ENCODE results near the gene WWOX.

WWOX gene

DNA sequence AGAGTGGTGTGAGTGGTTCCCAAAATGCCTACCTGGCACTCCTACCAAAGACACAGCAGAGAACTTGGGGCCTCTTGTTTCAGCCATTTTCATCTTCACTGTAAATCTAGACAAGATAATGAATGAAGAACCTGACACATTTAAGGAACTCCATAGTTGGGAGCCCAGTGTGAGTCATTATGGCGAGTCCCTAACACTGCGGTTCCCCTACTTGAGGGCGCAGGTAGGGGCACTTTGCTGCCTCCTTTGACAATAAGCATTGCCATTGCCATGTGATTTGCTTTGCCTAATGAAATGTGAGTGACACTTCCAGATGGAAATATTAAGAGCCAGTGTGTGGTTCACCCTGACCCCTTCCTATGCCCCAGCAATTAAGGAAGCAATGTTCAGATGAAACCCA is 983.5 kb downstream of the WWOX start:
- TF ChIP-seq, protein P1, sequence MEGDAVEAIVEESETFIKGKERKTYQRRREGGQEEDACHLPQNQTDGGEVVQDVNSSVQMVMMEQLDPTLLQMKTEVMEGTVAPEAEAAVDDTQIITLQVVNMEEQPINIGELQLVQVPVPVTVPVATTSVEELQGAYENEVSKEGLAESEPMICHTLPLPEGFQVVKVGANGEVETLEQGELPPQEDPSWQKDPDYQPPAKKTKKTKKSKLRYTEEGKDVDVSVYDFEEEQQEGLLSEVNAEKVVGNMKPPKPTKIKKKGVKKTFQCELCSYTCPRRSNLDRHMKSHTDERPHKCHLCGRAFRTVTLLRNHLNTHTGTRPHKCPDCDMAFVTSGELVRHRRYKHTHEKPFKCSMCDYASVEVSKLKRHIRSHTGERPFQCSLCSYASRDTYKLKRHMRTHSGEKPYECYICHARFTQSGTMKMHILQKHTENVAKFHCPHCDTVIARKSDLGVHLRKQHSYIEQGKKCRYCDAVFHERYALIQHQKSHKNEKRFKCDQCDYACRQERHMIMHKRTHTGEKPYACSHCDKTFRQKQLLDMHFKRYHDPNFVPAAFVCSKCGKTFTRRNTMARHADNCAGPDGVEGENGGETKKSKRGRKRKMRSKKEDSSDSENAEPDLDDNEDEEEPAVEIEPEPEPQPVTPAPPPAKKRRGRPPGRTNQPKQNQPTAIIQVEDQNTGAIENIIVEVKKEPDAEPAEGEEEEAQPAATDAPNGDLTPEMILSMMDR (IDR thresholded peaks at IDR 0.05; ENCODE audit: insufficient read depth, missing control alignments): no peak
- no peak for FAIRE-seq
- no peak for DNase-seq (ENCODE audit: insufficient read length, low spot score)

DNA sequence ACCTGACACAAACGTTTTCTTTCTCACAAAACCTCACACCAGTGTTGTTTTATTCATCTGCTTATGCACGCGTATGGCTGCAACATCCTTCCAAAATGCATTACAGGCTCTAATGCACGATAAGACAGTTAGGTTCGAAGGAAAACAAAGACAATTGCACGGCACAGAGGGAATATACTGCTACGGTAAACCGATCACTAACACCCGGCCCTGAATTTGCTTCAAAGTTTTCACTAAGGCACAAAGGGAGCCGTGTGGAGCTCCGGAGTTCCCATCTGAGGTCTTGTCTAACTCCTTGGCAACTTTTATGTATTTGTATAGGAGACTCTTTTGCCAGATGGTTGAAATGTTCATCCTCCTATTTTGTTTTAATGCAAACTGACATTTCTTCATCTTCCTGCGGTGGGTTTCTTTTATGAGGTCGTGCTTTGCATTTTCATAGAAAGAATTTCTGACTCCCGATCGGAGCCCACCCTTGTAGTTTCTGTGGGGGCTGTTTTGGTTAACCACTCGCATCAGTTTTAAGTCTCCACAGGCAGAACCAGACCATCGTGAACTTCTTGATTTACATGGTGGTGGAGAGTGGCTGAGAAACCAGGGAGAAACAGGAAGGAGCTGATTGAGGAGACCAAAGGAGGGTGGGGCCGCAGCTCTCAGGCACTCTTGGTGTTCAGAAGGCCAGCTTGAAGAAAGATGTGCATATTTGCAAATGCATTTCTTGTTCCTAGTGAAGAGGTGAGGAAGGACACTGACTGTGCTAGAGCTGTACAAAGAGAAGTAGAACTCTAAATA is 984.2 kb downstream of the WWOX start:
- no peak for FAIRE-seq
- DNase-seq (ENCODE audit: insufficient read length, low spot score): no peak
- TF ChIP-seq, protein P1 (IDR thresholded peaks at IDR 0.05; ENCODE audit: insufficient read depth, missing control alignments): no peak

DNA sequence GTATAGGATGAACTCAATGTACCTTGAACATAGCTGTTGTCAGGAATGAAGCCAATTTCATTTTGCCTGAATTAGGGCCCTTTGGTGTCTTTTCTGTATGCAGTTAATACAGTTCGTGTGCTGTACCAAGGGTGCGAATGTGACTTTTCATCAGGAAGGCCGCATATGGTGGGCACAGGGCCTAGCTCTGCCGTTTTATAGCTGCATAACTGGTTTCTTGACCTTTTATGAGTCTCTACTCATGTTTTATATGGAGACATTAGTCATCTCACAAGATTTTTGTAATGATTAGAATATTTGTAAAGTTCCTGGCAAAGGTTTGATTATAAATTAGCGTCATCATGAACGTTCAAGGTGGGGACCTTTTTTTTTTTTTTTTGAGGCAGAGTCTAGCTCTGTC is 989.5 kb downstream of the WWOX start:
- TF ChIP-seq, protein P1 (IDR thresholded peaks at IDR 0.05; ENCODE audit: insufficient read depth, missing control alignments): no peak
- no peak for DNase-seq (ENCODE audit: insufficient read length, low spot score)
- FAIRE-seq: no peak

DNA sequence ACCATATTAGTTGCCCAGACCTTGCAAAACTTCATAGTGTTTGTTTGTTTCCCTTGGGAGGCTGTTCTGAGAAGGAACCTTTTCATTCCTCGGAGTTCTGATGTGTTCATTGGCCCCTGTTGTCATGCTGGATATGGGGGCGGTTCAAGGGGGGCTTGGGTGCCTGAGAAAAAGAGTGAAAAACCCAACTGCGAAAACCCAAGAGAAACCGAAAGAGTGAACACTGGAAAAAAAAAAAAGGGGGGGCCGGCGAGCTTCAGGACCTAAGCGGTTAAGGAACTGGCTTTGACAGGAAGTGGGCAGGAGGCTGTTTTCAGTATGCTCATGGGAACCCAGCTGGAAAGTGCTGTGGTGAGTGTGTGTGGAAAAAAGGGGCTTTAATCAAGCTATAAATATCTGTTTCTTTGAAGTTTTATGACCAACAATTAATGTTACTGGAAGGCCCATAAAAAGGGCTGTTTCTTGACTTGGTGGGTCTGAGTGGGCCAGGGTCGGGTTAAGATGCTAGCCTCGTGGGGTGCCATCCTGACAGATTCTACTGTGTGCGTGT is 990.4 kb downstream of the WWOX start:
- no peak for FAIRE-seq
- no peak for DNase-seq (ENCODE audit: insufficient read length, low spot score)
- TF ChIP-seq, protein P1 (IDR thresholded peaks at IDR 0.05; ENCODE audit: insufficient read depth, missing control alignments): no peak

DNA sequence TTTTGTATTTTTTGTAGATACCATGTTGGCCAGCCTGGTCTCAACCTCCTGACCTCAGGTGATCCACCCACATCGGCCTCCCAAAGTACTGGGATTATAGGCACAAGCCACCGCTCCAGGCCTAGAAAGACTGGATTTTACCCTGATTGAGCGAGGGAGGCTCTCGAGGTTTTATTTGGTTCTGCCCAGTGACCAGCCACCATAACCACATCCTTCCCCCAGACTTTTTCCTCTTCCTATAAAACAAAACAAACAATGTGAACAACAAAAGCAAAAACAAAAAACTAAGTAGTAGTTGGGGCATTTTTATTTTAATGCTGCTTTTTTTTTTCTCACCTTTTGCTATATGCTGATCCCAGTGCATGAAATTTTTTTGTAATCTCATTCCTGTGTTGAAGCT is 991.5 kb downstream of the WWOX start:
- DNase-seq (ENCODE audit: insufficient read length, low spot score): no peak
- TF ChIP-seq, protein P1 (IDR thresholded peaks at IDR 0.05; ENCODE audit: insufficient read depth, missing control alignments): no peak
- no peak for FAIRE-seq

DNA sequence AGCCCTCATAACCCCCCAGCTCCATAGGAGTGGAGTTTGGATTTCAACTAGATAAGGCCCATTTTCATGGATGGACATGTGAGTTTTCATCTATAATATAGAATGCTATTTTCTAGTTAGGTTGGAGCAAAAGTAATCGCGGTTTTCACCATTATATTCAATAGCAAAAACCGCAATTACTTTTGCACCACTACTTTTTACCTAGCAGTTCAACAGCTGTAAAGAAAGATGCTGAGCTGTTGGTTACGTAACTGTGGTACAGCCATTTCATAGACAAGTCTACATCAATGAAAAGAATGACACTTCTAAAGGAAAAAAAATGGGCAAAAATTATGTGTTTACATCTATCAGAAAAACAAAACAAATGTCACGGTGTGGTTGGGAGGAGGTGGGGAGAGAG is 993.4 kb downstream of the WWOX start:
- DNase-seq (ENCODE audit: insufficient read length, low spot score) (no peak), FAIRE-seq (no peak)
- TF ChIP-seq, protein P1 (IDR thresholded peaks at IDR 0.05; ENCODE audit: insufficient read depth, missing control alignments): no peak

DNA sequence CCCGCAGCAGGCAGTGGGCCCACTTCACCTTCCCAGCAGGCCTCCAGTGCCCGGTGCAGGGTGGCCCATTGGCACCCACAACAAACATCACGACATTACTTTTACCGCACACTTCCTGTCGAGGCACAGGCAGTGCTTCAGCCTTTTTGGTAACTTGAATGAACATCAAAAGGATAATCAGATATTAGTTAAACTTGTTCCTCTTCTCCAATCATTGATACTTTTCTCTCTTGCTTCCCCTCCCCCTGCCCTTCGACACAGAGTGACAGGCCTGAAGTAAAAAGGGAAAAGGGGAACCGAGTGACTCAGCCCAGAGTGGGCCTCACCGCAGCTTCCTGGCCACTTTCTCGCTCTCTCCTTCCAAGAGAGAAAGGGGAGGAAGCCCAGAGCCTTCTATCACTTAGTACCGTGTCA is 994.1 kb downstream of the WWOX start:
- FAIRE-seq (no peak), DNase-seq (ENCODE audit: insufficient read length, low spot score) (no peak)
- TF ChIP-seq, protein P1 (IDR thresholded peaks at IDR 0.05; ENCODE audit: insufficient read depth, missing control alignments): no peak
